SK-N-SH (cell line): ENCODE data around the gene POU2F3. TPM values are rescaled to one million over a fixed set of nuclear protein-coding genes. Genes with fewer than 3 reads are reported as not detected.

Experiments
- CTCF ChIA-PET: fragments of 300-600, 350-600 bp; formaldehyde crosslinking; extraction: SDS; loops from one replicate; lab custom pipeline; 2021; lab: Yijun Ruan, JAX
- POLR2A ChIA-PET: fragments of 350-600 bp; sonication (Branson Sonifier 250); formaldehyde crosslinking; extraction: SDS; loops from one replicate; lab custom pipeline; 2020; ENCODE audit warnings: antibody characterized with exemption, inconsistent platforms; lab: Yijun Ruan, JAX
- DNase-seq: peaks from one replicate; pipeline ENCODE4 v3.0.0; 2012
- H2AFZ ChIP-seq: fragments of 200-600 bp; sonication (generic); 2 replicates; pipeline ENCODE4 v1.8.1; 2016; ENCODE audit warnings: antibody characterized with exemption, mild to moderate bottlenecking, low read depth
- H3F3A ChIP-seq: fragments of 200-600 bp; sonication (generic); replicated peaks from 2 replicates; pipeline ENCODE3; 2016; ENCODE audit warnings: antibody characterized with exemption, mild to moderate bottlenecking; ENCODE audit not compliant: insufficient read depth
- H3K27ac ChIP-seq, 2 experiments: fragments of 200-500 bp in 1 of 2; fragments of 200-600 bp in 1 of 2; sonication (Bioruptor generic) in 1 of 2; sonication (generic), shearing (Covaris generic) in 1 of 2; 2 replicates each; pipeline versions ENCODE4 v1.5.1 to v1.6.1; 2014 to 2016; ENCODE audit warnings: low read depth in 2 of 2, inconsistent platforms in 1 of 2, low read length in 1 of 2, mild to moderate bottlenecking in 1 of 2, mixed read lengths in 1 of 2
- H3K27me3 ChIP-seq: fragments of 200-600 bp; sonication (generic), shearing (Covaris generic); 2 replicates; pipeline ENCODE4 v1.6.1; 2016; ENCODE audit warnings: mixed run types; ENCODE audit not compliant: insufficient read depth
- H3K36me3 ChIP-seq, 2 experiments: fragments of 200-500 bp in 1 of 2; fragments of 200-600 bp in 1 of 2; sonication (Bioruptor generic) in 1 of 2; sonication (generic) in 1 of 2; replicated peaks in 1 of 2; 2 replicates each; pipeline versions ENCODE3 to v1.5.1; 2014 to 2016; ENCODE audit warnings: low read length in 1 of 2, mild to moderate bottlenecking in 1 of 2; ENCODE audit not compliant: insufficient read depth in 2 of 2, control insufficient read depth in 1 of 2
- H3K4me1 ChIP-seq, 2 experiments: fragments of 200-500 bp in 1 of 2; fragments of 200-600 bp in 1 of 2; sonication (Bioruptor generic) in 1 of 2; sonication (generic), shearing (Covaris generic) in 1 of 2; 2 replicates each; pipeline versions ENCODE4 v1.5.1 to v1.6.1; 2014 to 2016; ENCODE audit warnings: low read depth in 1 of 2, low read length in 1 of 2, mixed run types in 1 of 2; ENCODE audit not compliant: insufficient read depth in 2 of 2, control insufficient read depth in 1 of 2
- H3K4me2 ChIP-seq: fragments of 200-600 bp; sonication (generic), shearing (Covaris generic); 2 replicates; pipeline ENCODE4 v1.6.1; 2017; ENCODE audit warnings: mixed run types
- H3K4me3 ChIP-seq, 2 experiments: fragments of 200-500 bp in 1 of 2; fragments of 200-600 bp in 1 of 2; sonication (Bioruptor generic) in 1 of 2; sonication (generic), shearing (Covaris generic) in 1 of 2; 2 replicates each; pipeline versions ENCODE4 v1.5.1 to v1.8.1; 2014 to 2016; ENCODE audit warnings: low read depth in 2 of 2, inconsistent platforms in 1 of 2, low read length in 1 of 2, mild to moderate bottlenecking in 1 of 2, mixed read lengths in 1 of 2, moderate library complexity in 1 of 2
- H3K79me2 ChIP-seq: fragments of 200-600 bp; sonication (generic); 2 replicates; pipeline ENCODE4 v1.8.1; 2017; ENCODE audit warnings: mild to moderate bottlenecking; ENCODE audit not compliant: insufficient read depth
- H3K9ac ChIP-seq: fragments of 200-600 bp; sonication (generic); 2 replicates; pipeline ENCODE4 v1.6.1; 2017; ENCODE audit warnings: mixed run types
- H3K9me2 ChIP-seq: fragments of 200-600 bp; sonication (generic); 2 replicates; pipeline ENCODE4 v1.6.1; 2017; ENCODE audit warnings: mixed run types
- H3K9me3 ChIP-seq: fragments of 200-600 bp; sonication (generic); 2 replicates; pipeline ENCODE4 v1.6.1; 2017; ENCODE audit warnings: mixed run types, mild to moderate bottlenecking, moderate library complexity
- H4K20me1 ChIP-seq: fragments of 200-600 bp; sonication (generic); 2 replicates; pipeline ENCODE4 v1.6.1; 2017; ENCODE audit warnings: mild to moderate bottlenecking, mixed run types; ENCODE audit not compliant: insufficient read depth
- CHD2 ChIP-seq: fragments of 150-350 bp; IDR thresholded peaks from 2 replicates; pipeline ENCODE4 v1.6.1; 2018; ENCODE audit warnings: low read length; ENCODE audit not compliant: partially characterized antibody
- ELF1 ChIP-seq: IDR thresholded peaks from 2 replicates; pipeline ENCODE4 v1.4.0; 2012
- EZH2phosphoT487 ChIP-seq: fragments of 200-600 bp; sonication (generic); IDR thresholded peaks from 2 replicates; pipeline ENCODE4 v1.6.1; 2017; ENCODE audit warnings: low read depth, mixed run types, mild to moderate bottlenecking, antibody characterized with exemption, moderate library complexity, borderline replicate concordance
- GABPA ChIP-seq: IDR thresholded peaks from 2 replicates; pipeline ENCODE4 v1.4.0; 2012; ENCODE audit warnings: low read depth, mild to moderate bottlenecking
- POLR2AphosphoS5 ChIP-seq: IDR thresholded peaks from 2 replicates; pipeline ENCODE4 v1.6.1; 2012; ENCODE audit warnings: low read depth, low read length
- RCOR1 ChIP-seq: fragments of 150-350 bp; IDR thresholded peaks from 2 replicates; pipeline ENCODE4 v1.6.1; 2017; ENCODE audit warnings: antibody characterized with exemption, low read length
- SIN3A ChIP-seq: IDR thresholded peaks from 2 replicates; pipeline ENCODE4 v1.6.1; 2012; ENCODE audit warnings: low read depth, mild to moderate bottlenecking, low read length, moderate library complexity, borderline replicate concordance
- SMC3 ChIP-seq: IDR thresholded peaks from 2 replicates; pipeline ENCODE4 v1.6.1; 2012; ENCODE audit warnings: low read depth, low read length, improper control_type of control experiment
- TEAD4 ChIP-seq: IDR thresholded peaks from 2 replicates; pipeline ENCODE4 v1.4.0; 2012; ENCODE audit warnings: mild to moderate bottlenecking, borderline replicate concordance; ENCODE audit not compliant: insufficient read depth
- WGBS: methylation state at CpG from one replicate; pipeline ENCODE4 v1.1.6; 2017; ENCODE audit warnings: low lambda C conversion rate; 5-methylcytosine and 5-hydroxymethylcytosine counted together
- polyA plus RNA-seq, 3 experiments: library from polyadenylated mRNA; depleted of rRNA; stranded (reverse); fragments of >200 nt; gene quantifications; 2 replicates each; pipeline ENCODE4 v1.2.3, GENCODE V29; 2012
- TF ChIP-seq, protein P1 (sequence below): fragments of 150-350 bp; IDR thresholded peaks from 2 replicates; pipeline ENCODE4 v1.6.1; 2017; ENCODE audit warnings: antibody characterized with exemption, low read length, low read depth, borderline replicate concordance
- TF ChIP-seq, protein P2 (sequence below): IDR thresholded peaks from 2 replicates; pipeline ENCODE4; 2012
- TF ChIP-seq, protein P3 (sequence below): IDR thresholded peaks from 2 replicates; pipeline ENCODE4 v1.4.0; 2012; ENCODE audit warnings: low read depth, borderline replicate concordance

Gene POU2F3
- polyA plus RNA-seq, 1 of the 3 experiments (the other 2 are of a cell fraction) = 0.02 TPM

DNA sequence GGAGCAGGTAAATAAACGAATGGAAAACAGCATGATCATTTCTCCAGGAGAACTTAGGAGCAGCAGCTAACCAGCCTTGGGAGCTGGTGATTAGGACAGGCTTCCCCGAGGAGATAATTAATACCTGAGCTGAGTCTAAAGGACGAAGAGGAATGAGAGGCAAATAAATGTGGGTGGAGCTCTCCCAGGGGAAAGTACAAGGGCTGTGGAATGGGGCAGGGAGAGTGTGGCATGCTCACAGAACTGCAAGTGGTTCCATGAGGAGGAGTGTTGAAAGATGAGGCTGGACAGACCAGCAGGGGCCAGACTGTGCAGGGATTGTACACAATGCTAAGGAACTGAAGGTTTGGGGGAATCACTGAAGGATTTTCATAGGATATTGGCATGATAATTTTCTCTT, 70.9 kb downstream of the POU2F3 start:
- Histone ChIP-seq H3K9ac (no peak overlapping the region), H3K79me2 (no peaks in the 10 kb centered on the region), H3K4me2 (no peak overlapping the region), H3F3A (no peaks in the 10 kb centered on the region), H3K27me3 (no peaks in the 10 kb centered on the region), H3K27ac (no peak overlapping the region), H3K4me3 (no peak overlapping the region), H2AFZ (no peak overlapping the region), H3K36me3 (no peaks in the 10 kb centered on the region), H4K20me1 (no peaks in the 10 kb centered on the region), H3K4me1 (peaks cover 0 to 6% of the 10 kb centered on the region in 2 experiments; a peak in 1 of 4 replicates), H3K9me2 (no peaks in the 10 kb centered on the region), H3K9me3 (no peaks in the 10 kb centered on the region)
- ChIA-PET CTCF (interaction anchor here (0.7 to 1.1 kb wide), 3 partner anchors 9 to 82 kb away, joined by 3 read pairs; no protein-coding TSS in a partner anchor), POLR2A (no interaction called here)
- TF ChIP-seq RCOR1 (no peak), TEAD4 (no peak)
- WGBS = 28% methylated on average over 3 of the region's 3 CpGs
- no peak for DNase-seq

DNA sequence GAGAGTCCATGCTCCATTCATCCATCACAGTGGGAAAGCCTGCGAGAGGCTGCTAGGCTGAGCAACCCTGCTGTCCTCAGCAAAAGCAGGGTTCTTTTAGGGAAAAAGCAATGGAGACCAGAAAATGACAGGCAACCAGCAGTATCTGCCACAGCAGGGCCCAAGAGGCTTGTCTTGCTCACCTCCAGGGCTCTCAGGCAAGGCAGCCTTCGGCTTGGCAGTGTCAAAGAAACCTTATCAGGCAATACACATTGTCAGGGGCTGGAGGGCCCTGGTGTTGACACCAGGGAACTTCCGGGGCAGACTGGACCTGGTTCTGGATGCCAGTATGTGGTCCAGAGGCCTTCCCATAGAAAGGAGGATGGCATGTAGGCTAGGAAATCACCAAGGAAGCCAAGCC, 74.9 kb downstream of the POU2F3 start:
- H3K4me1 ChIP-seq = no peaks in the 10 kb centered on the region; a peak in 1 of 4 replicates
- no peaks in the 10 kb centered on the region for H3K9me3 ChIP-seq
- no peak overlapping the region for H3K4me2 ChIP-seq
- TF ChIP-seq SMC3 = no peak
- TF ChIP-seq, protein P1, sequence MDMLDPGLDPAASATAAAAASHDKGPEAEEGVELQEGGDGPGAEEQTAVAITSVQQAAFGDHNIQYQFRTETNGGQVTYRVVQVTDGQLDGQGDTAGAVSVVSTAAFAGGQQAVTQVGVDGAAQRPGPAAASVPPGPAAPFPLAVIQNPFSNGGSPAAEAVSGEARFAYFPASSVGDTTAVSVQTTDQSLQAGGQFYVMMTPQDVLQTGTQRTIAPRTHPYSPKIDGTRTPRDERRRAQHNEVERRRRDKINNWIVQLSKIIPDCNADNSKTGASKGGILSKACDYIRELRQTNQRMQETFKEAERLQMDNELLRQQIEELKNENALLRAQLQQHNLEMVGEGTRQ = no peak
- TF ChIP-seq, protein P2, sequence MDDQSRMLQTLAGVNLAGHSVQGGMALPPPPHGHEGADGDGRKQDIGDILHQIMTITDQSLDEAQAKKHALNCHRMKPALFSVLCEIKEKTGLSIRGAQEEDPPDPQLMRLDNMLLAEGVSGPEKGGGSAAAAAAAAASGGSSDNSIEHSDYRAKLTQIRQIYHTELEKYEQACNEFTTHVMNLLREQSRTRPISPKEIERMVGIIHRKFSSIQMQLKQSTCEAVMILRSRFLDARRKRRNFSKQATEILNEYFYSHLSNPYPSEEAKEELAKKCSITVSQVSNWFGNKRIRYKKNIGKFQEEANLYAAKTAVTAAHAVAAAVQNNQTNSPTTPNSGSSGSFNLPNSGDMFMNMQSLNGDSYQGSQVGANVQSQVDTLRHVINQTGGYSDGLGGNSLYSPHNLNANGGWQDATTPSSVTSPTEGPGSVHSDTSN = no peak
- no peak for TF ChIP-seq EZH2phosphoT487
- no peak for TF ChIP-seq RCOR1
- TF ChIP-seq GABPA = no peak
- no peak for TF ChIP-seq SIN3A
- TF ChIP-seq ELF1 = no peak
- no peak for TF ChIP-seq POLR2AphosphoS5
- TF ChIP-seq, protein P3, sequence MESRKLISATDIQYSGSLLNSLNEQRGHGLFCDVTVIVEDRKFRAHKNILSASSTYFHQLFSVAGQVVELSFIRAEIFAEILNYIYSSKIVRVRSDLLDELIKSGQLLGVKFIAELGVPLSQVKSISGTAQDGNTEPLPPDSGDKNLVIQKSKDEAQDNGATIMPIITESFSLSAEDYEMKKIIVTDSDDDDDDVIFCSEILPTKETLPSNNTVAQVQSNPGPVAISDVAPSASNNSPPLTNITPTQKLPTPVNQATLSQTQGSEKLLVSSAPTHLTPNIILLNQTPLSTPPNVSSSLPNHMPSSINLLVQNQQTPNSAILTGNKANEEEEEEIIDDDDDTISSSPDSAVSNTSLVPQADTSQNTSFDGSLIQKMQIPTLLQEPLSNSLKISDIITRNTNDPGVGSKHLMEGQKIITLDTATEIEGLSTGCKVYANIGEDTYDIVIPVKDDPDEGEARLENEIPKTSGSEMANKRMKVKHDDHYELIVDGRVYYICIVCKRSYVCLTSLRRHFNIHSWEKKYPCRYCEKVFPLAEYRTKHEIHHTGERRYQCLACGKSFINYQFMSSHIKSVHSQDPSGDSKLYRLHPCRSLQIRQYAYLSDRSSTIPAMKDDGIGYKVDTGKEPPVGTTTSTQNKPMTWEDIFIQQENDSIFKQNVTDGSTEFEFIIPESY = no peak
- no peak for TF ChIP-seq CHD2
- no peak overlapping the region for H3K4me3 ChIP-seq
- CTCF ChIA-PET = interaction anchor here (1.1 to 2.3 kb wide), 3 partner anchors 12 to 21 kb away, joined by 3 to 17 read pairs (median 8); no protein-coding TSS in a partner anchor
- H3K27ac ChIP-seq = no peak overlapping the region
- no peaks in the 10 kb centered on the region for H3K36me3 ChIP-seq
- H3K27me3 ChIP-seq = no peaks in the 10 kb centered on the region
- no peak for DNase-seq
- H3K79me2 ChIP-seq = no peaks in the 10 kb centered on the region
- no peak overlapping the region for H3K9ac ChIP-seq
- 86% methylated on average over 1 of the region's 3 CpGs for WGBS
- H3K9me2 ChIP-seq = no peaks in the 10 kb centered on the region
- no peaks in the 10 kb centered on the region for H3F3A ChIP-seq
- no peak overlapping the region for H2AFZ ChIP-seq
- POLR2A ChIA-PET = no interaction called here
- no peaks in the 10 kb centered on the region for H4K20me1 ChIP-seq
